Measurements from ENCODE around the gene LIPA. TPM values are rescaled to one million over a fixed set of nuclear protein-coding genes. Genes with fewer than 3 reads are reported as not detected.
"Not testable (repeated sequence)": the region's sequence is repeated elsewhere in the genome, so short reads cannot be mapped to it uniquely, and the experiment has no call there.

Gene LIPA
- total RNA-seq, 1 donor from 2014 or later = 53.1 TPM

DNA sequence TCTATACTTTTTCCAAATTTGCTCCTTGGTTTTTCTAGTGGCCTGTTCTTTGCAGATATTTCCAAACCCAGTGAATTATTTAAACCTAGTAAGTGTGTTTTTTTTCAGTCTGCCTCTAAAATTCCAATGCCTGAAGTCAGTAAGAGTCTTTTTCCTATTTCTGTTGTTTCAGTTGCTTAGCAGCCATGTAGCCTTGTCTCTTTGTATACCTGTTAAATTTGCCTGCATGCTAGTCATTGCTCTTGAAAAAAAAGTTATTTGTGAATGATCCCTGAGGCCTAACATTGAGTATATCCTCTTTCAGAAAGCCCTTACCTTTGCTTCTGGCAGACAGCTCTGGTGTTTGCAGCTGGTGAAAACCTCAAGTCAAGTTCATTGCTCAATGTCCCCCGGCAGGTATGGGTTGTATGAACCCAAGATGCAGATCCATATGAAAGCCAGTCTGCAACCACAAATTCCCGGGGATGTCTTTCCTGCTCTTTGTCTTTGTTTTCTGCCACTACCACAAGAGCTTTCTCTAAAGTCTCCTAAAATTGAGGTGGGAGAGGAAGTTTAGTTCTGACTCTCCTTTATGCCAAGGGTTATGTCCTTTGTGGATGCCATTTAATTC is 80.2 kb downstream of the LIPA start:
- DNase-seq (ENCODE audit: extremely low read depth, low read depth, low spot score) = no peak

GRCh38 chr10:89168354-89168900 is 83.1 kb downstream of the LIPA start:
- DNase-seq (ENCODE audit: extremely low read depth, low read depth, low spot score) = not testable (repeated sequence)

GRCh38 chr10:89167915-89168314 is 83.7 kb downstream of the LIPA start:
- no peak for DNase-seq (ENCODE audit: extremely low read depth, low read depth, low spot score)

GRCh38 chr10:89165923-89166322 is 85.7 kb downstream of the LIPA start:
- no peak for DNase-seq (ENCODE audit: extremely low read depth, low read depth, low spot score)

DNA sequence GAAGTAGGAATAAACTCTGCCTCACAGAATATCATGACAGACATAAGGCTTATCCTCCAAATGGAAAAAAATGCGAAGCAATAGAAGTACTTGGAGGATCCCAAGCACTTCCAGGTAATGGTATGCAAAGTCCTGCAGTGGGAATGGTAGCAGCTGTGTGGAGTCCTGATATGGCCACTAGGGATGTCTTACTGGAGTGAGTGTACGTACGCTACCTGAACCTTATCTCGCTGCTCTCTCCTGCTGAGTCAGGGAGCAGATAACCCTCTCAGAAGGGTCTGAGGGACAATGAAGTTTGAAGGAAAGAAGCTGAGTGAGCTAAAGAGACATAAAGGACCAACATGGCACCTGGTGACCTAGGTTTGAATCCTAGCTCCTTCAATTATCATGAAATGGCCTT is 86.7 kb downstream of the LIPA start:
- no peak for DNase-seq (ENCODE audit: extremely low read depth, low read depth, low spot score)

GRCh38 chr10:89164080-89164479 is 87.5 kb downstream of the LIPA start:
- DNase-seq (ENCODE audit: extremely low read depth, low read depth, low spot score) = no peak

Other genes with a start within 250 kb of the LIPA start
- not detected in 2 replicates for gene CH25H, start 44.5 kb downstream of the LIPA start, total RNA-seq
- gene IFIT2, start 50.3 kb upstream of the LIPA start, total RNA-seq = 7.9 and 8.9 TPM in 2 replicates
- gene IFIT3, start 76.2 kb upstream of the LIPA start, total RNA-seq = 33.3 and 47.2 TPM in 2 replicates
- not detected in 2 replicates for gene IFIT1B, start 126.3 kb upstream of the LIPA start, total RNA-seq
- 3.3 and 20.8 TPM in 2 replicates for gene IFIT1, start 140.8 kb upstream of the LIPA start, total RNA-seq
- 14.3 and 22.5 TPM in 2 replicates for gene IFIT5, start 162.8 kb upstream of the LIPA start, total RNA-seq

Measured in glomerular endothelial cell (primary cell).